ENCODE results near the gene OR51B6.

Gene OR51B6

DNA sequence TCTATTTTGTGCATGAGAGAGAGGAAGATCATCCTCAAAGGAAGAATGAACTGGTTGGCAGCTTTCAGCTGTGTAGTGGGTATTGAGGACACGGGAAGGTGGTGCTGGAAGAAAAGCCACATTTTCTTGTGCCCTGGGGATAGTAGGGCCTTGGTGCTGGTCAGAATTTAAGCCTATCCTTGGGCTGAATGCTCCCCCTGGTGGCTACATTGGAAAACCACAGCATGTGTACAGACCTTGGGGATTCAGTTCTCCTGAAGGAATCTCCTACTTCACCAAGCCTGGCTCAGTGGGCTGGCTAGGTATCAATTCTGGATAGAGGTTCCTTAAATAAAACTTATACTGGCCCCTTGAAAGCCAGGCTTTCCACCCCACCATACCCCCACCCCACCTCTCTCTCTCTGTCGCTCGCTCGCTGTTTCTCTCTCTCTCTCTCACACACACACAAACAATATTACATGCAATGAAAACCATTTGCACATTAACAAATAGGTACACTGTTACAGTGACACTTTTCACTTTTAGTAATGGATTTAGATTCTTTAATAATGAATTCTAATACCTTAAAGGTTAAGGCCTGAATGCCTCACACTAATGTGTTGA is 29.5 kb downstream of the OR51B6 start:
- Histone ChIP-seq H3K36me3 (ENCODE audit: insufficient read depth, low read length) (no peaks in the 10 kb centered on the region), H2AFZ (ENCODE audit: low read depth, low read length) (no peak overlapping the region), H3K27me3 (ENCODE audit: insufficient read depth, low read length) (no peaks in the 10 kb centered on the region), H3K4me1 (ENCODE audit: insufficient read depth, low read length) (no peaks in the 10 kb centered on the region), H3K9me3 (ENCODE audit: low read length) (no peaks in the 10 kb centered on the region), H3K4me3 (ENCODE audit: low read length) (no peak overlapping the region)

DNA sequence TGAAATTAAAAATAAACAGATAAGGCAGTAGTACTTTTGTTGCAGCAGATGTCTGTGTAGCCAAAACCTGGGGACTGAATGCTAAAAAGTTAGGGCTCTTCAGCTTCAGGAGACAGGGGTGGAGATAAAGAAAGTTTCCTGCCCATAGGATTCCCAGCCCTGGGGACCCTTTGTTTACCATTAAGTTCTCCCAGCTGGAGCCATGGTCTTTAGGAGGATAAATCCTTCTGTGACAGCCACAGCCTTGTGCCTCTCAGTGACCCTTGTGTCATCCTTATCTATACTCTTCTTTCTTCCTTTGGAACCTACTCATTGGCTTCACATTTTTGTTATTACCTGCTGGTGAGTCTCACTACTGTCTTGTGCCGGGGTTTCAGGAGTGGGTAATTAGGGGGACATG is 32.3 kb downstream of the OR51B6 start, which contains the start of gene OR51M1:
Gene OR51M1 (plus strand): TSS at position 237 of the 400 bp plus-strand sequence. CDS start 5,587 bp downstream, outside the sequence.
- Histone ChIP-seq H3K9me3 (ENCODE audit: low read length) (no peaks in the 10 kb centered on the region), H3K36me3 (ENCODE audit: insufficient read depth, low read length) (no peaks in the 10 kb centered on the region), H3K27me3 (ENCODE audit: insufficient read depth, low read length) (no peaks in the 10 kb centered on the region), H3K4me1 (ENCODE audit: insufficient read depth, low read length) (no peaks in the 10 kb centered on the region), H3K4me3 (ENCODE audit: low read length) (no peak within 1 kb of the TSS), H2AFZ (ENCODE audit: low read depth, low read length) (no peak within 1 kb of the TSS)

DNA sequence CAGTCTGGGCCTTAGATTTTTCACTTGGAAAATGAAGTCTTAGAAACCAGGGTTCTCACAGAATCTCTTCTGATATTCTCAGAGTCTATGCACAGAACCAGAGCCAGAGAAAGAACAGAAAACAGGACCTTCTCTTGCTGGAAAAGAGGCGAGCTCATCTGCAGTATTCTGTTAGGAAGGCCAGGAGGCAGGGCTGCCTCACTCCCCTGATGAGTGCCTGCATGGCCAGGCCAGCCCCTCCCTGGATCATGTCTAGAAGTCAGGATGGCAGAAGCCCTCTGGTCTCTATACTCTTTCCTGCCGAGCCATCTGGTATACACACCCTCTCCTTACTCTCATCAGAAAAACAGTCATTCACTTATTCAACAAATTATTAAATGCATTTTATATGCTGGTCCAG is 33.0 kb downstream of the OR51B6 start:
- H3K27me3 ChIP-seq (ENCODE audit: insufficient read depth, low read length) = no peaks in the 10 kb centered on the region
- no peaks in the 10 kb centered on the region for H3K36me3 ChIP-seq (ENCODE audit: insufficient read depth, low read length)
- no peak overlapping the region for H2AFZ ChIP-seq (ENCODE audit: low read depth, low read length)
- no peak overlapping the region for H3K4me3 ChIP-seq (ENCODE audit: low read length)
- no peaks in the 10 kb centered on the region for H3K4me1 ChIP-seq (ENCODE audit: insufficient read depth, low read length)
- no peaks in the 10 kb centered on the region for H3K9me3 ChIP-seq (ENCODE audit: low read length)

- H2AFZ ChIP-seq (ENCODE audit: low read depth, low read length) = no peak overlapping the region
- no peaks in the 10 kb centered on the region for H3K36me3 ChIP-seq (ENCODE audit: insufficient read depth, low read length)
- no peaks in the 10 kb centered on the region for H3K27me3 ChIP-seq (ENCODE audit: insufficient read depth, low read length)
- no peak overlapping the region for H3K4me3 ChIP-seq (ENCODE audit: low read length)
- no peaks in the 10 kb centered on the region for H3K4me1 ChIP-seq (ENCODE audit: insufficient read depth, low read length)
- H3K9me3 ChIP-seq (ENCODE audit: low read length) = no peaks in the 10 kb centered on the region
Measured at GRCh38 chr11:5390210-5390609, 38.9 kb downstream of the OR51B6 start.

GRCh38 chr11:5394091-5394490 is 42.8 kb downstream of the OR51B6 start:
- no peaks in the 10 kb centered on the region for H3K9me3 ChIP-seq (ENCODE audit: low read length)
- no peaks in the 10 kb centered on the region for H3K36me3 ChIP-seq (ENCODE audit: insufficient read depth, low read length)
- no peaks in the 10 kb centered on the region for H3K27me3 ChIP-seq (ENCODE audit: insufficient read depth, low read length)
- no peak overlapping the region for H2AFZ ChIP-seq (ENCODE audit: low read depth, low read length)
- no peaks in the 10 kb centered on the region for H3K4me1 ChIP-seq (ENCODE audit: insufficient read depth, low read length)
- no peak overlapping the region for H3K4me3 ChIP-seq (ENCODE audit: low read length)

- no peaks in the 10 kb centered on the region for H3K4me1 ChIP-seq (ENCODE audit: insufficient read depth, low read length)
- no peak overlapping the region for H2AFZ ChIP-seq (ENCODE audit: low read depth, low read length)
- no peaks in the 10 kb centered on the region for H3K36me3 ChIP-seq (ENCODE audit: insufficient read depth, low read length)
- no peak overlapping the region for H3K4me3 ChIP-seq (ENCODE audit: low read length)
- H3K9me3 ChIP-seq (ENCODE audit: low read length) = no peaks in the 10 kb centered on the region
- no peaks in the 10 kb centered on the region for H3K27me3 ChIP-seq (ENCODE audit: insufficient read depth, low read length)
Measured at GRCh38 chr11:5398936-5399335, 47.6 kb downstream of the OR51B6 start.
